Hepatic stellate cell (primary cell): ENCODE data around the gene PUS7L.
"Not testable (repeated sequence)": the region's sequence is repeated elsewhere in the genome, so short reads cannot be mapped to it uniquely, and the experiment has no call there.

Source experiments
- DNase-seq: peaks from one replicate; pipeline ENCODE4 v3.0.0; 2011; ENCODE audit warnings: low spot score

PUS7L gene

DNA sequence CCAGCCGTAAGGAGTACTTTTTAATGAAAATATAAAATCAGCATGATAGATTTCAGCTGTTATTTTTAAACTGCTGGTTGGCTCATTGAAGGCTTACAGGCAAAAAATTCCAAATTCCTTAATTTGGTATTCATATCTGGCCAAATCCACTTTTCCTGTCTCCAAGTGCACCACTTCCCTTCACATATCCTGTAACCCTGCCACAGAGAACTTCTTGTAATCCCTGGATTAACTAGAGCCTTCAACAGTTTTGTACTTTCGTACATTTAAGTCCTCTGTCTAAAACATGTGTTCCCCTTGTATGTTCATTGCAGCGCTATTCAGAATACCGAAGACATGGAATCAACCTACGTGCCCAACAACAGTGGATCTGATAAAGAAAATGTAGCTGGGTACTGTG is 9.6 kb downstream of the PUS7L start:
- no peak for DNase-seq

DNA sequence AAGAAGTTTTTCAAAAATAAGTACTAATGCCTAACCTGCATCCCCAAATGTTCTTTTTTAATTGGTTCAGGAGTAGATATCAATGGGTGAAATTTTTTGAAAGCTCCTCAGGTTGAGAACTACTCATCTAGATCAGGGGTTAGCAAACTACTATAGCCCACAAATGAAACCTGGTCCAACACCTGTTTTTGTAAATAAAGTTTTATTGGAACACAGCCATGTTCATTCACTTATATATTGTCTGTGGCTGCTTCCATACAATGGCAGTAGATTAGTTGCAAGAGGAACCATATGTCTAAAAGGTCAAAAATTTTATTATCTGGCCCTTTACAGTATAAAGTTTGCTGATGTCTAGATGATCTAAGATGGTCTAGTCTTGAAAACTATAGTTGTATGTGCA is 13.8 kb downstream of the PUS7L start:
- DNase-seq = no peak

GRCh38 chr12:43742106-43742505 is 16.5 kb downstream of the PUS7L start:
- peak; percentile 54 for DNase-seq

GRCh38 chr12:43740511-43741100 is 18.0 kb downstream of the PUS7L start:
- DNase-seq = no peak

DNA sequence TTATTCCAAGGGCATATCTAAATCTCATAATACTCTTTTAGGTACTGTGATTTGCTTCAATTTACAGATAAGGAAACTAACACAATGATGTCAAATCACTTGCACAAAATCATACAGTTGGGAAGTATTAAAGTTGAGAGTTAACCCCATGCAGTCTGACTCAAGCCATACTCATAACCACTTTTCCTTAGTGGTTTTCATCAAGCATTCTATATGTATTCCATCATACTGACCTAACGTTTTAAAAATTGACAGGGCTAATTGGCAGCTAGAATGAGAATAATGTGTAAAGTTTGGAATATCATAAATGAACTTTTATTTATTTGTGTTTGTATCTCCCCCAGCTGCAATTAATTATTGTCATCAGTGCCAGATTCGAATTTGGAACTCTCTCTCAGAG is 20.9 kb downstream of the PUS7L start:
- peak; percentile 19 for DNase-seq

GRCh38 chr12:43736927-43737440 is 21.6 kb downstream of the PUS7L start:
- DNase-seq = no peak

DNA sequence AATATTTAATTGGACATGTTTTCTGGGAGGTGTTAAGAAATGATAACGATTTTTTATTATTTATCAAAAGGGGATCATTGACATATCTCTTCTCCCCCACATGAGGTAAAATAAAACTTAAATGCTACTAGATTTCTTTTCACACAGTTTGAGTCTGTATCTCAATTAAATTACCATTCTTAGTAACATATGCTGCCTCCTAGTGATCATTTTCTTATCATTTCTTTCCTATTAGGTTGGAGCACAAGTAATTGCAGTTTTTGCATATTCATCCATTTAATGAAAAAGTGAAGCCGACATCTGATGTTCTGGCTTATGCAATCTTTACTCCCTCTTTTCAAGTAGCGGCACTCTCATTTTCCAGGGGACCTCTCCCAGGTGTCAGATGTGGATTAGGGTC is 24.9 kb downstream of the PUS7L start:
- no peak for DNase-seq

DNA sequence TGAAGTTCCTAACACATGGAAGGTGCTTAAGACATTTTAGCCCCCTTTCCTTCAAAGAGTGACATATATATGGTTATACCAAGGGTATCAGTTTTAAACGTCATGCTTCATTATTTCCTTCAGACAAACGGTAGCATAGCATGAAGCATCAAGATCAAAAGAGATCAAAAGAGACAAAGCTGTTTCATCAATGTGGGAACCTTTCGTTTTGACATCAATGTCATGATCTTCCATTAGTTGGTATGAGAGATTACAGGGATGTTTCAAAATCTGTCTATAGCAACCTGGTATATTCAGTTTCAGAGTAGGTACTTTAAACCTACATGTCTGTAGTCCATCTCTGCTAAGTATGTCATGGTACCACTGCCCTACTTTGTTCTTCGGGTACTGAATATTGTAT is 28.3 kb downstream of the PUS7L start:
- no peak for DNase-seq

DNA sequence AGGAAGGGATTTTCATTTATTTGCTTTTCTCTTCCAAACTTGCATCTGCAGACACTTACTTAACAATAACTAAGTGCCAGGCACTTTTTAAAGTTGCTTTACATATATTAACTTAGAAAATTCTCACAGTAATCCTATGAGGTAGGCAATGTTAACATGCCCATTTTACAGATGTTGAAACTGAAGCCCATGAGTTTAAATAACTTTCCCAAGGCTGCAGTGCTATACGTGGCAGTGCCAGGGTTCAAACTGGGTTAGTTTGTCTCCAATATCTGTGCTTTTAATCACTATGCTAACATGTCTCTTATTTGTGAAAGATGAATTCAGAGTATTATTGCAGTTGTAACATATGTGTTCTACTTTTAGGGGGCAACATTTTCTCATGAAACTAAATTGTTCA is 29.9 kb downstream of the PUS7L start:
- no peak for DNase-seq

- no peak for DNase-seq
Measured at GRCh38 chr12:43728117-43728516, 30.5 kb downstream of the PUS7L start.

- no peak for DNase-seq
Measured at GRCh38 chr12:43723134-43723533, 35.5 kb downstream of the PUS7L start.

GRCh38 chr12:43722621-43723020 is 36.0 kb downstream of the PUS7L start:
- DNase-seq = no peak

- no peak for DNase-seq
Measured at GRCh38 chr12:43711348-43711747, 47.2 kb downstream of the PUS7L start.

GRCh38 chr12:43703772-43704171 is 54.8 kb downstream of the PUS7L start:
- not testable (repeated sequence) for DNase-seq

- not testable (repeated sequence) for DNase-seq
Measured at GRCh38 chr12:43701194-43701593, 57.4 kb downstream of the PUS7L start.

DNA sequence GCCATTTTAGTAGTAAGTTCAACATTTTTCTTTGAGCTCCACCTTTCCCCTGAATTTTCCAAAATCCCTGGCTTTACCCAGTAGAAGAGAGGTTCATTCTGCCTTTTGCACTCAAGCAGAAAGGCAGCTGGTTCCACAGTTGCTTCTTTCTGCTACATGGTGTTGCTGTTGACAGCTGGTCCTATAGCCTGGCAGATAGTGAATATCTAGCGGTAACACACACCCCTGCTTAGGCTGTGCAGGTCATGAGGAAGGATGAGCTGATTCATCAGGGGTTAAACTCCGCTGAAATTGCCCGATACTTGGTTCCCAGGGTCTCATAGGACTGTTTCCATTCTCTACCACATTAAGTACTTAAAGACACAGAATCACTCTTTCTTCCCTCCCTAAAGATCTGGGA is 62.4 kb downstream of the PUS7L start:
- no peak for DNase-seq

GRCh38 chr12:43694879-43695278 is 63.7 kb downstream of the PUS7L start:
- no peak for DNase-seq

DNA sequence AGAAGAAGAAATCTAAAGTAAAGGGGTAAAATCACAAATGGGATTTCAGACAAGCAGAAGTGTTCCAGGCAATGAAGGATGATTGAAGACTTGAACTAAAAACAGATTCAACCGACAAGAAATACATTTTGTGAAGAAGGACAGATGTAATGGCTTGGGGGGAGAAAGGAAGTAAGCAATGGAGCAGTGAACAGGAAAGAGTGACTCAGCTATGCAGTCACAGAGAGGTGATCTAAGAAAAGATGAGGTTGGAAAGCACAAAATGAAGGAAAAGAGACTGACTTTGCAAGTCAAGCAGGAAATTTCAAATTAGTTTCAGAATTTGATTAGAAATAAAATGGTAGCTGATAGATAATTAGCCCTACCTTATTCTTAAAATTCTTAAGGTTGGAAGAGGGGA is 66.5 kb downstream of the PUS7L start:
- DNase-seq = peak; percentile 9

GRCh38 chr12:43685491-43685890 is 73.1 kb downstream of the PUS7L start:
- not testable (repeated sequence) for DNase-seq

GRCh38 chr12:43676183-43676813 is 82.3 kb downstream of the PUS7L start:
- no peak for DNase-seq

GRCh38 chr12:43675048-43675904 is 83.3 kb downstream of the PUS7L start:
- no peak for DNase-seq

GRCh38 chr12:43669373-43669772 is 89.2 kb downstream of the PUS7L start:
- DNase-seq = no peak
